Activated CD8-positive, alpha-beta memory T cell treated with anti-CD3 and anti-CD28 coated beads for 1 hour (primary cell): ENCODE measurements around the gene PLXNA4.

Experiments
- DNase-seq, 2 donors: peaks; one replicate each; pipeline ENCODE4 v3.0.0-alpha.2; 2020; ENCODE audit warnings: low read depth in 1 of 2; ENCODE audit errors: extremely low read depth in 1 of 2

PLXNA4 gene

DNA sequence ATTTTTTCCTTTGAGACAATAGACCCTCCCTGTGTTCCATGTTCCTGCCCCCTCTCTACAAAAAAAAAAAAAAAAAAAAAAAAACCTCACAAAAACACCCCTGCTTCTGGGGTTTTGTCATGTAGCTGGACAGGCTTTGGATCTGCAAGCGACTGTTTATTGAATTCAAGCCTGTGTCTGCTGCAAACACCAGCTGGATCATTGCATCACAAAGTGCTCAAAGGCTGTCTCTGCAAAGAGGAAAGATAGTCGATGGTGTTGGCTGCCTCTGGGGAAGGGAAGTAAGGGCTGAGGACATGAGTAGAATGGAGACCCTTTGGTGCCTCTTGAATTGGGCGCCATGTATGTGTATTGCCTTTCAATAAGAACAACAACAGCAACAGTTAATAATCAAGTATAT, 471.2 kb downstream of the PLXNA4 start:
- no peak for DNase-seq

DNA sequence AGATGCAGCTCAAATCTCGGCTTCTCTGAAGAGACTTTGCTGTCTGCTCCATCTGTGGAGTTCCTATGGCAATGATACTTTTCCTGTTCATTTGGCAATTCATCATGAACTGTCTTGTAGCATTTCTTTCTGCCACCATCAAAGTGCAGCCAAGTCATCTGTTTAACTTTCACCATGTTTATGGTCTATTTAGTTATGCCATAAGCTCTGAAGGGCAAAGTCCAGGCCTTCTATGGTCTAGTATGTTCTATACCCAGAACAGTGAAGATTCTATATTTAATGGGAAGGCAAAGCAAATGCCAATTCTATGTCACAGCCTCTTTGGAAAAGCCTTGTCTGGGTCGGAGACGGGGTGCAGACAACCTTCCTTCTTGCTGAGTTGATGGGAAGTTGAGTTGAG, 472.6 kb downstream of the PLXNA4 start:
- DNase-seq = no peak

DNA sequence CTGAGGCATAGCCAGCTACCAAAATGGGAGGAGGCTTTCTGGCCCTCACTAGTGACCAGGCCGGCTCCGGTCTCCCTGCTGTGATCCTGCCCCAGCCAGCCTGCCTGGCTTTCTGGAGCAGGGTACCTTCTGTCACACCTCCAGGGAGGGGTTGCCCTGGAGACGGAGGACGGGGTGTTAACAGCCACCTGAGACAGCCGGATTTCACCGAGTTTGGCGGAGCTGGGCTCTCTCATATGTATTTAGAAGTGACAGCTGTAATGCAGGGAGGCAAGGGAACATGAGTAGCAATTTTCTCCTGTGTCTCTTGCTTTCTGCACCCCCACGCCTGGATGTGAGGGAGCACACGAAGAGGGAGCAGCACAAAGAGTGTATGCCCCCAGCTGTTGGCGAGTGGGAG, 473.3 kb downstream of the PLXNA4 start:
- no peak for DNase-seq

DNA sequence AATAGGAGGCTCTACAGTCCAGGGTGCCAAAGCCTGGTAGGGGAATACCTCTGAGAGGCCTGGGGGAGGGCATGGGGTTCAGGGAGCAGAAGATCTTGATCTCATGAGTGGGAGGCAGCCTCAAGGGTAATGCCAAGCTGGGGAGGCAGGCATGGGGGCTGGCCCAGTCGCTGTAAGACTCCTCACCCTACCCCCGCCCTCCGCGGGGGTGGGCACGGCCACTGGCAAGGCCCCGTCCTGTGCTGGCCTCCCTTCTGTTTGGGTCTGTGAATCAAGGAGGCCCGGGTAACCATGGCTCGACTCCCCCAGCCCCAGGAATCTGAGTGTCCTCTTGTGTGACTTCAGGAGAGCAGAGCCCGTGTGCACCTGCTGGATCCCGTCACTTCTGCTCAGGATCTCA, 473.9 kb downstream of the PLXNA4 start:
- no peak for DNase-seq

DNA sequence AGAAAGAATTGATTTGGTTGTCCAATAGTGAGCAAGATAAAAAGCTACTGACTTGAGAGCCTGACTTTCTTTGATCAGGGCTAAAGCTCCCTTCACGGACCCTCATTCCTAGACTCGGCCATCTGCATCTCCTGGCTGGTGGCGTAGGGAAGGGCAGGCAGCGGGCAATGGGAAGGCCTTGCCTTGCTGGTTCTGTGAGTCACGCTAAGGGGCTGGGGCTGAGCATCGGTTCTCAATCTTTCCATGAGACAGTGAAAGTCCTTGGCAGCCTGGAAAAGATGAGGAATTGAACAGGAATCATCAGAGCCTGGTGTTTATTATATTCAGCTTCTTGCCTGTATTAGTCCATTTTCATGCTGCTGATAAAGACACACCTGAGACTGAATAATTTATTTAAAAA, 475.3 kb downstream of the PLXNA4 start:
- DNase-seq = no peak

DNA sequence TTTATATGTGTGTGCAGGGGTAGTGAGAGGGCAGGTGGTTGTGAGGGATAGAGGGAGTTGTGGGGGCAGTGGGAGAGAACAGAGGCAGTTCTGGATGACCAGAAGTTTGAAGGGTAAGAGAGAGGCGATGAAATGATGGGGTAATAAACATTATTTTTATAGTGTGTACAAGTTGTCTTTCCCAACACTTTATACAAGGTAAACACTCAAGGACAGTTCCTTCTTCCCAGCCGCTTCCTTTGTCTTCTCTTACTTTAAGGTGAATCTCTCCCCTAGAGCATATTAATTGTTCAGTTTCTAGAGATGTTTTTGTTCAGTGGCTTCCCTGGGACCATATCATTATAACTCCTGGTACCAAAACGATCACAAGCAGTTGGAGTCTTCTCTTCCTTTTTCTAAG, 475.8 kb downstream of the PLXNA4 start:
- DNase-seq = no peak

DNA sequence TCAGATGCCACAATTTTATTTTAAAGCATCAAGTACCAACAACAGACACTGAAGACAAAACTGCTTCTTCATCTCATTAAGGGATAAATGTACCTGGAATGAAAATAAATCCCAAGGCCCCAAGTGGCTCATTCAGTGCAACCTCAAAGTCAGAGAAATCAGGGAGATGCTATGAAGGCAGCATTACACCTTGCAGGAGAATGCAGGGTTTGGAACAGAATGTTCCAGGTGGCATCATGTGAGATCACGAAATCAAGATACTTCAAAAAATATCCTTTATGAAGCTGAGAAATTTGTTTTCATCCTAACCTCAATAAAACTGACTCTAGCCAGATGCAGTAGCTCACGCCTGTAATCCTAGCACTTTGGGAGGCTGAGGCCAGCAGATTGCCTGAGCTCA, 477.1 kb downstream of the PLXNA4 start:
- no peak for DNase-seq

DNA sequence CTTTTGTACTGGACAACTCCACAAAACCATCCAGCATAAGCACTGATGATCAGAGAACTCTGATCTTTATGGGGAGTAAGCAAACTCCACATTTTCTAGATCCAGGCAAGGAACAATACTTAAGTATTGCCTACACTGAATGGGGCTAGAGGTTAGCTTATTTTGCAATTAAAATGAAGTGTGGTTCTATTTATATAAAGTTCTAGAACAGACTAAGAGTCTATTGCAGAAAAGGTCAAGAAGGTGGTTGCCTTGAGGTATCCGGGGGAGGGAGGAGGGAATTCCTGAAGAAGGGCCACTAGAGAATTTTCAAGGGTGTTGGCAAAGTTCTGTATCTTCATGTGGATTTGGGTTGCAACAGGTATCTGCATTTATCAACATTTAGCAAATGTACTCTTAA, 477.9 kb downstream of the PLXNA4 start:
- no peak for DNase-seq

DNA sequence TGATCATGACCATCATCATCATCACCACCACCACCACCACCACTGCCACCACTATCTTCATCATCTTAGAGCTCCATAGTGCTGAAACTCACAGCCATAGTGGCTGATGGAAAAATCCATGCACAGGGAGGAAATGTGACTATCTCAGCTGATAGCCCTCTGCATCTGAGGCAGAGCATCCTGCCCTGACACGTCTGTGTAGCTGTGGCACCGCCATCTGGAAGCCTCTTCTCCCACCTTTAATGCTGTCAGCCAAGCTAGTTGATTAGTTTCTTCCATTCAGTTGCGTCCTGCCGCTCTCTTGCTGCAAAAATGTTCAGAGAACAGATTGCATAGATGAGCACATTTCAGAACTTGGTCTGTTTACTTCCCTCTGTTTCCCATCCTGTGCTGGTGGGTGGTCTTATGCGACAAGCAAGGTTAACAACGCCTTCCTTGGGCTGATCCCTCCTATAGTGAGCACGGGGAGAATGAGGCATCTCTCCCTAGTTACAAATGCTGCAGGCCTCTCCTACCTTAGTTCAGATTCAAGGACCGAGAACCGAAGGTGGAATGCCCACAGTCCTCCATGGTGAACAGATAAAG, 478.6 kb downstream of the PLXNA4 start:
- DNase-seq = no peak

DNA sequence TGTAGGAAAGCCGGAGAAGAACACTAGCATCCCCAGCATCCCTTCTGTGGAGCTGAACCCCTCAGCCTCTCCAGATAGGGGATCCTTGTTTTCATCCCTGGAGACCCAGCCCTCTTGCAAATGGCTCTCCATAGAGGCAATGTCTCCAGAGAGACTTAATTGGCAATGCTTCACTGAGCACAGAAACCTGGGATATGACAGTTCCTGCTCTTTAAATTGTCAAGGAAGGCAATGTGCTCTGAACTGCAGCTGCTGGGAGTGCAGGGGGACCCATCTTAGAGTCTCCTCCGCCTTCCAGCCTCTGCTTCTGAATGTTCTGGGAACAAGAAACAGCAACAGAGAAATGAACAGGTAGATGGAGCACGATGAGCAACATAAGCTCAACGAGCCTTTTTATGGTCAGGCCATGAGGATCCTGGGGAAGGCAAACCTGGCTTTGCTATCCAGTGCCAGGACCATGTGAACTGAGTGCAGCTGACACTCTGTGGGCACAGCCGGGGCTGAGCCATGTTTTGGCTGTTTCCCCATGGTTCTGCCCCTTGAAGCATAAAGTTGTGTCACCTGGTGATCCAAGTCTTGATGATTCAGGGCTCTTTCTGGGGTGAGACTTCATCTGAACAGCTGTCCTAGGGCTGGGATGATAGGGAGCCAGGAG, 481.0 kb downstream of the PLXNA4 start:
- DNase-seq = no peak

DNA sequence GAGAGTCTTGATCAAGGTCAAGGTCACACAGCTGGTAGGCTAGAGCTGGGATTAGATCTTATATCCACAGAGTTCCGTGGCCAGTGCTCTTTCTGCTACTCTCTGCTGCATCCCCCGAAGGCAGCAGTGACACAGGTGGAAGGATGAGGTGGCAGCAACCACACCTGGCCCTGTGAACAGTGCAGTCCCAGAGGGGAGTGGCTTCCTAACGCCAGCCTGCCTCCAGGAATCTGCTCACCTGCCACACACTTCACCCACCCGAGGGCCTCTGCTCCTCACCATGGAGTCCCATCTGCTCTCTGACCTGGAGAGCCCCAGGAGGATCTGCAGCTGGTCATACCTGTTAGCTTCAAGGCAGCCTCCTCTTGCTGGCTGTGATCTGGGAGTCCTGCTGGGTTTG, 484.2 kb downstream of the PLXNA4 start:
- DNase-seq = no peak

DNA sequence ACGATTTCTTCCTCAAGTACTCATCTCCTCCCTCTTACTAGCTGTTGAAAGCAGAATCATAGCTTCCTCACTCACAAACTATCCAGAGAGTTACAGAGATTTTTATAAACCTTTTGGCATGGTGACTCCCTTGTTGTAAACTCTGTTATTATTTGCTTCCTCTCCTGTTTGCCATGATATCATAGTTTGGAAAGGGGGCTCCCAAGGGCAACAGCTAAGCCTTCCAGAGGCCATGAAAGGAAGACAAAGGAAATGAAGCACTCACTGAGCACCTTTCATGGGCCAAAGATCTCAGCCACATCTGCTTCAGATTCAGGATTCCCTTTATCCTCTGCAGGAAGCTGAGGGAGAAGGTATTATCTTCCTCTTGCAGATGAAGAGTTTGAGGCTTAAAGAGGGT, 484.6 kb downstream of the PLXNA4 start:
- DNase-seq = no peak

DNA sequence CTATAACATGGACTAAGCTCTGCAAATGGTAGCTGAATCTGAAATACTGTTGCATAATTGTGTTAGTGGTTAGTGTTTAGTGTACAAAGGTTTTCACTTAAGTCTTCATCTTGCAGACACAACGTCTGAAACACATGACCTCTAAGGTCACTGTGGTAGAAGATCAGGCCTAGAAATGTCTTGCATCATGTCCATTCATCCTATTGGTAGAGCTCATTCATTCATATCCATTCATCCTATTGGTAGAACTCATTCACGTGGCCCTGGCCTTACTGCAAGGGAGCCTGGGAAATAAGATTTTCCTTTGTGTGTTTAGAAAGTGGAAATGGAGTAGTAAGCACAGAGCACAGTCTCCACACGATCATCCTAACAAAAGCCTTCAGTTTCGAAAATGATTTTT, 485.8 kb downstream of the PLXNA4 start:
- DNase-seq = no peak

DNA sequence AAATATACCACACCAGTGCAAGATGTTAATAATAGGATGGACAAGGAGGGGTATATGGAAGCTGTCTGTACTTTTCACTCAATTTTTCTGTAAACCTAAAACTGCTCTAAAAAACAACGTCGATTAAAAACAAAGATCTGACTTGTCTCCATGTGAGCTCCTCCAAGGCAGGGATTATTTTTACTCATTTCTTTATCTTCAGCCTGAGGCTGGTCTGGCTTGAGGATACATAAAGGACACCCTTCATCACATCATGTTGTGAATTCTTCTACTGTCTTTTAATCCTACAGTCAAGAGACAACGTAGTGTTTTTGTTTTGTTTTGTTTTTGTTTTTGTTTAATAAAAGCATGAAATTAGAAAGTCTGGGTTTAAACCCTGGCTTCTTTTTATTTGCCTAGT, 486.9 kb downstream of the PLXNA4 start:
- DNase-seq = no peak

DNA sequence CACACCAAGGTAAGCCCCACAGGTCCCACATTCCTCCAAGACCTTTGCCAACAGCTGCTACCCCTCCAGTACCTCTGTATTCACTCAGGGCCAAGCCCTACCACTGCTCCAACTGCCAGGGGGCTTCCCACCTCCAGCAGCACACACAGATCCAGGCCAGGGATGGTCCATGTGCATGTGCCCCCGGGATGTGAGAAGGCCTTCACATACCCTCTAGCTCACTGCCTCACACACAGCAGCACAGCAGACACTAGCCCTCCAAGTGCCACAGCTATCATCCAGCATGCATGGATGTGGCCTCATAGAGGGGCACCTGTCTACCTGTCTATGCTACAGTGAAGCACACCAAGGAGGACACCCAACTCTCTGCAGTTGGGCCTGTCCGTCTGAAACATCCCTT, 488.8 kb downstream of the PLXNA4 start:
- no peak for DNase-seq

DNA sequence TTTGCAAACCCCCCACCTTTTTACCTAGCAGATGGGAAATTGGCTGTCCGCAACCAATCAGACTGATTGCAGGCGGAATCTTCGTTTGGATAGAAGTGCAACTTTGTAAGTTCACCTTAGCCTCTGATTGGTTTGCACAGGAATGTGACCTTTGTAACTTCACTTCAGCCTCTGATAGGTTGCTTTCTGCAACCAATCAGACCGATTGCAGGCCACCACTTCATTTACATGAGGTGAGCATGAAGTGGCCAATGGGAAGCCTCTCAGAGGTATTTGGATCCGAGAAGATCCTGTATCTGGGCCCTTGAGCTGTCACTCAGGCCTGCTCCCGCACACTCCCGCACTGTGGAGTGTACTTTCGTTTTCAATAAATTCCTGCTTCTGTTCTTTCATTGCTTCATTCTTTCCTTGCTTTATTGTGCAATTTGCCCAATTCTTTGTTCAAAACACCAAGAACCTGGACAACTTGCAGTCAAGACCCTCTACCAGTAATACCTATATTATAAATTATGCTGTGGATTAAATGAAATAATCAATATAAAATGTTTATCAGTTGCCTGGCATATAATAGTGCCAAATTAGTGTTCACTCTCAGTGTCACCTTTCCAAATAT, 491.4 kb downstream of the PLXNA4 start:
- DNase-seq = no peak

DNA sequence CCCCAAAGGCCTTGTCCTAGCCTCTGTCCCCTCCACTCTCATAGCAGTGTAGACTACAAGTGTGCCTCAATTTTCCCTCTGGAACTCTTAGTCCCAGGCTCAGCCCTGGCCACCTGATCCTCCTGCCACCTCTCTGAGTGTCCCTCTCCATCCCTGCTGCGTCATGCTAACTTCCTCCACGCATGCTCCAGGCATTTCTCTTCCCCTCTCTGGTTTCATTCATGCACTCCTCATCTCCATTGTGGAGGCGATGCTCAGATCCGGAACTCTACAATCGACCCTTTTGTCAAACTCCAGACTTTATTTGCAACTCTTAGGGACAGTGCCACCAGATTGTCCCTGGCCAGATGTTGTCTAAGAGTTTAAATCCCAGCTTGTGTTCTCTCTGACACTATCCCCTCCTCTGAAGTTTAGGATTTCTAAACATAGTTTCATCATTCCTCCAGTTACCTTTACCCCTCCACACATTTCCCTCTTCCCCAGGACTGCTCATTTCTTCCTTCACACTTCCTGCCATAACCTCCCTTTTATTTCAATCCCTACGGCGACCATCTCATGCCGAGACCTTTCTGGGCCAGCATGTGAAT, 492.6 kb downstream of the PLXNA4 start:
- DNase-seq = no peak

DNA sequence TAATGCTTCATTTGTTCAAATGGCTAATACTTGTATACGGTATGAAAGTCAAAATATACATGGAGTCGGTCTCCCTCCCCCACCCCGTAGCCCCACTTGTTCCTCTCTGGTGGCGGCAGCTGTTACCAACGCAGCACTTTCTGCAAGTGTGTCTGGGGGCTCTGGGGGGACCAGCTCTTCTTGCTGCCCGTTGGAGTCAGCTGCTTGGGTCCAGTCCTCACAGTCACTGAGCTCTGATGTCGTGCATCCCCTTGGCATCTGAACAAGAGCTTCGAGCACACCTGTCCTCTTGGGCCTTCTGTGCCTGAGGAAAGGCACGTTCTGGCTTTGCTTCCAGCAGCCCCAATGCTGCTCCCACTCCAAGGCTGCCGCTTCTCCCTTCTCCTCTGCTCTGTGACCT, 493.1 kb downstream of the PLXNA4 start:
- DNase-seq = no peak

DNA sequence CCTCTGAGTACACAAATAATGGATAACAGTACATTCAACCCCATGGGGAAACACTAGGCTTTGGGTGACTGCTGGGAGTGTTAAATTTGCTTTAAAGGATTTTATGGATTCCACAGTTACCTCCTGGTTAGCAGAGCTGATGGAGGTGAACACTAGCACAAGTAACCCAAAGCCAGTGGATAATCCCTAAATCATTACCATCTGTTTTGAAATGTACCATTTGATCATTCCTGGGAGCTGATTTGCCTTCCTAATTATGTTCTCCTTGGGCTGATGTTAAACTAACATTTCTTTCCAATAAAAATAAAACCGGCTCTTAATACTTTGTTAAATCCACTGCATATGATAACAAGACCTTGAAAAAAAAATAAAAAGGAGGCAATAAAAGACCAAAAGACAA, 493.9 kb downstream of the PLXNA4 start:
- DNase-seq = no peak

DNA sequence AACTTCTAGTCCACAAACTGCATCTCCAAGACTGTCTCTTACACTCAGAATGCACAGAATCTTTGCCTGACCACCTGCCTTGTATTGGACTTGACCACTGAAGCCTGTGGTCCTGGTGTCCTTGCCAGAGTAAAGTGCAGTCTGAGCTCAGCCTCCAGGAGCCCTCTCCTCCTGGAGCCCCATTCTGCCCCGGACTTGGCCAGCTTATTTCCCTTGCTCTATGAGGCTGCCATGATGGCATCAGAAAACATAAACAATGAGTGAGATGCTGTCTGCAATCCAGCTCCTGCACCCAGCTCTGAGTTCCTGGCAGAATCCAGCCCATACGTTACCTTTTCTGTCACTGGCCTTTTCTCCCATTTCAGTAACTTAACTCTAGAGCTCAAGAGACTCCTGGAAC, 494.6 kb downstream of the PLXNA4 start:
- DNase-seq = no peak

DNA sequence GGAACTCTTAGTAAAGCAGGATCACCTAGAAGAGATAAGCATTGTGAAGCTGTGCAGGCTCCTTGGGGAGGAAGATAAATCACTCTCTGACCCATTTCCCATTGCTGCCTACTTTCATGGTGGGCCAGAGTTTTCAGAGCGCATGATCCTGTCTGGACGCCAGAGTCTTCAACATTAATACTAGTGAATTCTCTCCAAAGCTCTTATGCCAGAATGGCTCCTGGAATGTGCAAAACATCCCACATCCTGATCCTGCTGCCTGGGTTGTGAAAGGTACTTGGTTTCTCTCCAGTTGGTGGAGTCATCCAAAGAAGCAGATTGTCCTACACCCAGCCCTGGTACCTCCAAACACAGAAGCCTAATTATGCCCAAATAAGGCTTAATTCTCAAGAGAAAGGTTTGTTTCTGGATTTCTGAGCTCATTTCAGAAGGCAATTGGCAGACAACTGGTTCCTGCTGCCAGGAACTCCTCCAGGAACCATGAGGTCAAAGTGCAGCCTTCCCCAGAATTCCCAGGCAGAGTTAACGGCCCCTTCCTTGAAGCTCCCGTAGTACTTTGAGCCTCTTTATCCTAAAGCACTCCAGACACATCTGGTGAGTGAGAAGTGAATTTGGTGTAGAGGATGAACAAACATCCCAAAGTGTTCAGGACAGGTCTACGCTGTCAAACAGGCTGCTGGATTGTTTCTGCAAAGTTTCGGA, 495.2 kb downstream of the PLXNA4 start:
- no peak for DNase-seq

DNA sequence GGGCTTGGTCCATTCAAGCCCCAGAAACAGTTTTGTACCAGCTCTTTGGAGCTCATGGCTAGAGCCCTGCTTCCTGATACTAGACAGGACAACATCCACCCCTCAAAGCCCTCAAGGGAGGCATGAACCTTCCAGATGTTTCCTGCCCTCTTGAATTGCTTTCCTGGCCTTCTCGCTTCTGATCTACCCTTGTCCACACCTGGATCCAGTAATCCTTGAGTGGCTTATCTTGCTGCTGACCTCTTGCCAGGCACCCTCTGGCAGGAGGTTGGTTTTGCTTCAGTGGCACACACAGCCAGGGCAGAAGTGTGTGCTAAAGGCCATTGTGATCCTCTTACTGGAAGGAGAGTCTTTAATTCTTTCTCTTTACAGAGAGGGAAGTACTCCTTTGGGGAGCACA, 495.8 kb downstream of the PLXNA4 start:
- DNase-seq = no peak
